A172 (cell line): ENCODE data around the gene PTK6. TPM values are rescaled to one million over a fixed set of nuclear protein-coding genes. Genes with fewer than 3 reads are reported as not detected.
A peak's percentile ranks its signal among the peaks of the same experiment; 100 is the strongest.
"Not testable (repeated sequence)": the region's sequence is repeated elsewhere in the genome, so short reads cannot be mapped to it uniquely, and the experiment has no call there.

Experiments
- DNase-seq: peaks from one replicate; pipeline ENCODE4 v3.0.0-alpha.2; 2015; ENCODE audit warnings: low spot score
- total RNA-seq: library from RNA; depleted of rRNA; stranded (reverse); fragments of >200 nt; shearing (Covaris generic); gene quantifications from 2 replicates; pipeline ENCODE4 v1.2.3, GENCODE V29; 2014

PTK6 gene
- total RNA-seq, 1 experiment from 2014 or later: 2.0 TPM

DNA sequence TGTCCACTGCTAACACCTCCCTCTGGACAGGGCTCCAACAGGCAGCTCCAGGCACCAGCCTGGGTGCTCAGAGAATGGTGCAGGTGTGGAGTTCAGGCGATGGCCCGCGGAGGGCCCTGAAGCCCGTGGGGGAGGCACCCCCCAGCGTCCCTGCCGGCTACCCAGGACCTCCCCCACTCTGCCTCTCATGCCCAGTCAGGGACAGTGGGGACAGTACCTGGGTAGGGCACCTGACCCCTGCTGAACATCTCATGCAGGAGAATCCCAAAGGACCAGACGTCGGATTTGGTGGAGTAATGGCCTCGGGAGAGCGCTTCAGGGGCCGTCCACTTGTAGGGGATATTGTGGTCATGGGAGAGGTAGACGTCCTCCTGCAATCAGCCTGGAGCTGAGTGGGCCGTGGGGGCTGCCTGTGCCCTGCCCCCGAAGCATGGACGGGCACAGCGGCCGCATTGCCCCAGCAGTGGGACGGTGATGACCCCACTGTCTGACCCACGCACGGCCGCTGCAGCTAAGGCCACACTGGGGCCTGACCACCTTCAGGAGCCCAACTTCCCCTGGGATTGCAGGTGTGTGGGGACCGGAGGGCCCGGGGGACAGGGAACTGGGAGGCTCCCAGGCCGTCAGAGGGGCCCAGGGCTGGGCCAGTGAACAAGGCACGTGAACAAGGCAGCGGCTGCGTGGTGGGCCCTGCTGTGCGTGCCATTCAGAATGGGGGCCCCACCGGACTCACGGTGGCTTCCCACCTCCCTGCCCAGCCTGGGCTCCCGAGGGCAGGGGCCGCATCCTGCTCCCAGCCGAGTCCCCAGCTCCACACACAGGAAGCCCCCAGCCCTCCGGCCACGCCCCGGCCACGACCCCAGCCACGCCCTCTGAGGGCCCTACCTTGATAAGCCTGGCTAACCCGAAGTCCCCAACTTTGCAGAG, 7.1 kb downstream of the PTK6 start:
- no peak for DNase-seq

- no peak for DNase-seq
Measured at GRCh38 chr20:63529180-63529860, 7.9 kb downstream of the PTK6 start.

- no peak for DNase-seq
Measured at GRCh38 chr20:63527184-63527583, 10.0 kb downstream of the PTK6 start.

DNA sequence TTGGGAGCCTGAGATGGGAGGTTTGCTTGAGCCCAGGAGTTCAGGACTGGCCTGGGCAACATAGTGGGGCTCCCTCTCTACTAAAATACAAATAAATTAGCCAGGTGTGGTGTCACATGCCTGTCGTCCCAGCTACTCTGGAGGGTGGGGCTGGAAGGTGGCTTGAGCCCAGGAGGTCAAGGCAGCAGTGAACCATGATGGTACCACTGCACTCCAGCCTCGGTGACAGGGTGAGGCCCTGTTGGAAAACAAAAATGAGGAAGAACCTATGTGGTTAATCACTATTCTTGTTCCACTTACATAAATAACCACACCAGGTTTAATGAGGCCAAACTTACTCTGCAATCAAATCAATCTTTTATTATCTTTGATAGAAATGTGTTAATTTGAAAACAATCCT, 11.2 kb downstream of the PTK6 start:
- no peak for DNase-seq

DNA sequence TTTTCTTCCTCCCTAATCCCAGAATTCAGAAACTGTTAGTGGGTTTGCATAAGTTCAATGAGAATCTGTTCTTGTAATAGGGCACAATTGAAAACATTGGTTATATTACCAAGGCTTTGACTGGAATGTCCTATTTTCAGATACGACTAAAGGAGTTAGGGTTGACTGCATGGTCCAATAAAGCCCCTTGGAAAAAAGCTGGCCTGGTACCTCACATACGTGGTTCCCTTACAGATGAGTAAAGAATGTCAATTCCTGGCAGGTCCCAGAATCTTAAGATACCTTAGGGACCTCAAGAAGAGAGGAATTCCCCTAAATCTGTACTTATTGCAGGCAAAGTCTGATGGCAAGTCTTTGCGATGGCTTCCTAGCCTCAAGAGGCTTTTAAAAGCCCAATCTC, 12.0 kb downstream of the PTK6 start:
- DNase-seq: no peak

GRCh38 chr20:63522981-63523611, 14.1 kb downstream of the PTK6 start:
- no peak for DNase-seq

DNA sequence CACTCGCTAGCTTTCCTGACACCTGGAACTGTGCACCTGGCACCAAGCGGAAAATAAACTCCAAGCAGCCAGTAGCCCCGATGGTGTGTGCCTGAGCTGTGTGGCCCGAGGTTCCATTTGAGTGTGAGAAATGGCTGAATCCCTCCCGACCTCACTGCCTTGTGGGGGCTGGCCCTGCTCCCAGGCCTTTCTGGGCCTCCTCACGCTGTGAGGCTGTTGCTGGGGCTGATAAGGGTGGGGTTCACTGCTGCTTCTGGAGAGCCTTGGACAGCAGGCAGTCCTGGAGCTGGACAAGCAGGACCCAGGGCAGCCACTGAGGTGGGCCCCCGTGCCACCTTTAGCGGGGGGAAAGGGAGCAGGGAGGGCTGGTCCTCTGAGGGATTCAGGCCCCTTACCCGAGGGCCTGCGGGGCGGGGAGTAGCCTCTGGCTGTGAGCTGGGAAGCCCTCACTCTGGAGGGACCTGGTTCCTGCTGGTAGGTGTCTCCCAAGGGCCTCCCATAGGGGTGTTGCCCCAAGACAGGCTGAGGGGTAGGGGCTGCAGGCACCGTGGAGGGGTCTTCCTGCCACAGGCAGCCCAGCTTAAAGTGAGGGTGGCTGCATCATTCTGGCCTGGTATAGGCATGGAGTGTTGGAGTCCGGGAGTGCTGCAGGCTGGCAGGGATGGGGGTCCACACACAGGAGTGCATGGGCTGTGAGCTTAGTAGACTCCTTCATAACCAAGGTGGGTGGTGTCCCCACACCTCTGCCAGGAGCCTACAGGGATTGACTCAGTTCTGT, 14.9 kb downstream of the PTK6 start:
- no peak for DNase-seq

- no peak for DNase-seq
Measured at GRCh38 chr20:63521602-63522001, 15.6 kb downstream of the PTK6 start.

DNA sequence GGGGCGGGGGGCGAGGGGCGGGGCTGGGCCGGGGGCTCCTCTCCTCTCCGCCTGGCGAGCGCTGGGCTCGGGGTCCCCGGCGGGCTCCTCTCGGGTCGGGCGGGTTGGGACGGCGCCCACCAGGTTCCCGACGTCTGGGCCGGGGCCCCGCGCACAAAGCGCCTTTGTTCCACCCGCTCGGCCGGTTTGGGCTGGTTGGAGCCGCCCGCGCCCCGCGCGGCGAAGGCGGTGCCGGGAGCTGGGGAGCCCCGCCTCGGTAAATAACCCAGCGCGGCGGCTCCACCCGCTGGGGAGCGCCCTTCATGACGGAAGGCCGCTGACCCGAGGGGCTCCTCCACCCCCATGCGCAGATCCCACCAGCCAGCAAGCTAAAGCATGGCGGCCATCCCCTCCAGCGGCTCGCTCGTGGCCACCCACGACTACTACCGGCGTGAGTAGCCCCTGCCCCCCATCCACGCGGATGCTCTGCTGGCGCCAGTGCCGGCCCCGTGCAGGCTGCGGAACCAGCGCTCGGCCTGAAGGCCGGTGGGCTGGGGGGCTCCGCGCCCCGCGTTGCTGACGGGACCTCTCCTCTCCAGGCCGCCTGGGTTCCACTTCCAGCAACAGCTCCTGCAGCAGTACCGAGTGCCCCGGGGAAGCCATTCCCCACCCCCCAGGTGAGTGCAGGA, 16.1 kb downstream of the PTK6 start:
- peak; percentile 40 for DNase-seq

- DNase-seq: peak; percentile 55
Measured at GRCh38 chr20:63520504-63520933, 16.7 kb downstream of the PTK6 start, which contains the start of gene PPDPF. TSS of gene PPDPF (plus strand) at chr20:63520765. CDS start at chr20:63521309, 544 bp downstream.

DNA sequence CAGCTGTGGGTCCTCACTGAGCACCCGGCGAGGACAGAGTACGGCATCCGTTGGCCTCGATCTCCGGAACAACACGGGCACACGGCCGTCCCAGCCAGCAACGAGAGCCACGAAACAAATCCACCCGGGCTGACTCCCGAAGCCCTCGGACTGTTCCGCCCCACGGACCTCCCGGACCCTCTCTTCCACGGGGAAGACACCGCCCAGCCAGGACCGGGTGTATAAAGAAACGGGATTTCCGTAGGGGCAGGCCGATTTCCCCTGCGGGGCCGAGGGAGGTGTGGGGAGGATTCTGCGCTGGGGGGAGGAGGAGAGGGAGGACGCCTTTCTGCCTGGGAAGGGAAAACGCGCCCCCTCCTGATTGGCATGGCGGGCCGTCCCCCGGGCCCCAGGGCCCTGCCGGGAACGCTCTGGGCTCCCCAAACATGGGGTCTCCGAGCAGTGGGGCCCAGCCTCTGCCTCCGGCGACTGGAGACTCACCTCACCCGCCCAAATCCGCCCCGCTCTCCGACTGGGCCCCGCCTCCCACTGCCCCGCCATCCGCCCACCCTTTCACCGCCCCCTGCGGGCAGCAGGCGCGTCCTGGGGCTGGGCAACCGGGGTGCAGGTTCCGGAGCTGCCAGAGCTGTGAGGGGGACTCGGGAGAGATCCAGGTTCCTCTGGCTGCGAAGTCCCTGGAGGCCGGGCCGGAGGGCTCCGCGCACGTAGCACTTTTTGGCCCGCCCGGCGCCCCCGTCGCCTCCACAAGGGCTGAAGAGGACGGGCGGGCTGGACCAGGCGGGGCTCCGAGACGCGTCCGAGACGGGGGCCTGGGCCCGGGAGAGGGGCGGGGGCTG, 17.3 kb downstream of the PTK6 start:
- peak; percentile 55 for DNase-seq

DNA sequence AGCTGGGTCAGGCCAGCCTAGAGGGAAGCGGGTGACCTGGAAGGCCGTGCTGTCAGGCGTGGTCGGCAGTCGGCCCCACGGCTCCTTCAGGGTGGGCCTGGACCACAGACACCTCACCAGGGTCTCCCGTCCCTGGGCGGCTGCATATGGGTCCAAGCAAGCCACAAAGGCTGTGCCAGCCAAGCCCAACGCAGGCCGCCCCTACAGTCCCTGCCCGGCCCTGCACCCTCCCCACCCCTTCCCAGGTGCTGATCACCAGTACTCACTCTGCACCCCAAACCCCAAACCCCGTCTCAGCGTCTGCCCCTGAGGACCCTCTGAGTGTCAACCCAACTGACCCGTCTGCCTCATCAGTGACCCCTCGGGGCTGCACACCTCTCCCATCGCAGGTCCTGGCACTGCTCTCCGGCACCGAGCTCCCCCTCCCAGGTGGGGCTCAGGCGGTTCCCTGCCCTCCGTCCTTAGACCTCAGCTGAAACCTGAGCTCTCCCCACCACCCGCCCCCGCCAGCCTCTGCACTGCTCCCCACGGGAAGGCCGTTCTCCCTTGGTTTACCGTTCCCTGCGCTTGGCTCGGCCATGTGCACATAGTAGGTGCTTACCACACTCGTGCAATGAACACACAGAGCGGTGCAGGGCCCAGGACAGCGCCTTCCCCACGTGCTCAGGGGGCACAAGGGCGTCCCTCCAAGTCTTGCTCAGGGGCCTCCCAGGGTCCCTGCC, 18.1 kb downstream of the PTK6 start:
- no peak for DNase-seq

- no peak for DNase-seq
Measured at GRCh38 chr20:63518351-63518861, 18.8 kb downstream of the PTK6 start.

- DNase-seq: no peak
Measured at GRCh38 chr20:63517376-63518309, 19.5 kb downstream of the PTK6 start.

DNA sequence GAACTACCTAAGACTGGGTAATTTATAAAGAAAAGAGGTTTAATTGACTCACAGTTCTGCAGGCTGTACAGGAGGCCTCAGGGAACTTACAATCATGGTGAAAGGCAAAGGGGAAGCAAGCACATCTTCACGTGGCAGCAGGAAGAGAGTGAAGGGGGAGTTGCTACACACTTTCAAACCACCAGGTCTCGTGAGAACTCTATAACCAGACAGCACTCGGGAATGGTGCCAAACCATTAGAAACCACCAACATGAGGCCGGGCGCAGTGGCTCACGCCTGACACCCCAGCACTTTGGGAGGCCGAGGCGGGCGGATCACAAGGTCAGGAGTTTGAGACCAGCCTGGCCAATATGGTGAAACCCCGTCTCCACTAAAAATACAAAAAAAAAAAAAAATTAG, 22.7 kb downstream of the PTK6 start:
- DNase-seq: not testable (repeated sequence)

DNA sequence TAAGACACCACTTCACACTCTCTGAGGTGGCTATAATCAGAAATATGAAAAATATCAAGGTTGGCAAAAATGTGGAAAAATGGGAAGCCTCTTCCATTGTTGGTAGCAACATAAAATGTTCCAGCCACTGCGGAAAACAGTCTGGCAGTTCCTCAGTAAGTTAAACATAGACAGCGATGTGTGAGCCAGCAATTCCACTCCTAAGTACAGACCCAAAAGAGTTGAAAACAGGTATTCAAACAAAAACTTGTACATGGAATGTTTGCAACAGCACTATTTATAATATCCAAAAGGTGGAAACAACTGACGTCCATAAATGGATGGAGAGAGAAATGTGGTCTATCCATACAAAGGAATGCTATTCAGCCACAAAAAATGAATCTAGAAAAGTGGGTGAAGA, 24.0 kb downstream of the PTK6 start:
- DNase-seq: no peak

GRCh38 chr20:63509088-63509564, 28.1 kb downstream of the PTK6 start:
- DNase-seq: no peak
